GM20431 (cell line): ENCODE data around the gene SLC35F3.

Source experiments
- in situ Hi-C: fragments of 300-500 bp; cut with MseI, MboI; formaldehyde crosslinking; loops from one replicate; pipeline ENCODE4 v1.15.0; 2020; ENCODE audit warnings: low sequenced_read_pairs; ENCODE audit not compliant: unreplicated experiment

The SLC35F3 gene

GRCh38 chr1:234014208-234014607, 109.7 kb downstream of the SLC35F3 start:
- in situ Hi-C loops = no loop called here

- in situ Hi-C loops = no loop called here
These were observed 114.3 kb downstream of the SLC35F3 start for GRCh38 chr1:234018816-234019215.

- in situ Hi-C loops = no loop called here
These were observed 114.9 kb downstream of the SLC35F3 start for GRCh38 chr1:234019387-234019786.

- in situ Hi-C loops = no loop called here
These were observed 117.8 kb downstream of the SLC35F3 start for GRCh38 chr1:234022302-234022701.

DNA sequence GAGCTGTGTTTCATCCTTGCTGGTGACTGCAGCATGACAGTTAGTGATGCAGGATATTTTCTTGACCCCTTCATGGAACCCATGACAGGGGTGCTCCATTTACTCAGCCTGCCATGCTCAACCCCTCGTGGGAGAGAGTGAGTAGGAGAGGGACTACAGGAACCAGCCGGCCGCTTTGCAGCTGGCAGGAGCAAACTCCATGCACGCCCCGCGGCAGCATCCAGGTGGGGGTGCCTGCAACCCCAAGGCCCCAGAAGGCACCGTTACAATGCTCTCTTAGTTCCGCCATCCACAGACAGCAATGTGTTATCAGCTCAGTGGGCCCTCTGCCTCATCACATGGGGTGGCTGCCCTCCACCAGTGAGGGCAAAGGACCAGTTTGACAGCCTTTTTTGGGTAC, 135.1 kb downstream of the SLC35F3 start:
- in situ Hi-C loops = no loop called here

DNA sequence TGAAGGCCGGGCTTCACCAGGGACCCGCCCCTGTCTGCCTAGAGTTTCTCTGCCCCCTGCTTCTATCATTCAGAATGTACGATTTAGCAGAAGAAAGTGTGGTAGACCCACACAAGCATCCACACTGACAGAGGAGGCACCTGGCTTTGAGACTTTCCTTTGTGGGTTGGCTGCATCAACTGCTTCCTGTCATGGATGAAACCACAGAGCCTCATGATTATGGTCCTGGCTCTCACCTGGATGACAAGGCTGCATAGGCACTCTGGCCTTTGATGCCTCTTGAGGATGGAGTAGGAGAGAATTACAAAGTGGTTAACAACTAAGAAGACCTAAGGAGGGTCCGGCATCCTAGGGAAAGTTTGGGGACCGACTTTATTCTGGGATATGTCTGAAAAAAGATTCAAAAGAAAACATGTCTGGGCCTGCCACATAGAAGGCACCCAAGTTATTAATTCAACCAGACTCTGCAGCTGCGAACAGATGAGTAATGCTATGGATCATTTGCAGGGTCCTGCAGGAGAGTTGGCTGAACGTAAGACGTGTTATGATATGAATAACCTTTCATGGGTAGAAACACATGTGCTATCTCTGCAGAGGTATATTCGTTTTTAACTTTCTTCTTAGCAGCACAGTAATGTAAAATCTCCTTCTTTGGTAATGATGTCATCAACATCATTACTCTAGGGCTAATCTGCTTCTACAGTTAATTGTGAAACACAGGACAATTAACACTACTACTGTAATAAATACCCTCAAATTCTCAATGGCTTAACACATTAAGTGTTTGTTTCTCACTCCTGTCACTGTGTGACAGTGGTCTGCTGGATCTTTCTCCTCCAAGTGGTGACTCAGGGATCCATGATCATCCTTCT, 136.2 kb downstream of the SLC35F3 start:
- in situ Hi-C loops = no loop called here

DNA sequence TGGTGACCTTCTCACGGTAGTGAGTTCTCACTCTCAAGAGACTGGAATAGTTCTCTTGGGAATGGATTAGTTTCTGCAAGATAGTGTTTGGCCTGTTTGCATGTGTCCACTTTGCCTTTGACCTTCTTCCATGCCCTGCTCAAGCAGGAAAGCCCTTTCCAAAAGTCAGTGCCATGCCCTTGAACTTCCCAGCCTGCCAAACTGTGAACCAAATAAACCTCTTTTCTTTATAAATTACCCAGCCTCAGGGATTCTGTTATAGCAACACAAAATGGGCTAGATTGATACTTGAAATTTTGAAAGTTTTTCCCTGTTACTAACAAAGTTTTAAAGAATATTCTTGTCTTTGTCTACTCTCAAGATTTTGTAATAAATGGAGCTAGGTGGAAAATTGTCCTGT, 139.6 kb downstream of the SLC35F3 start:
- in situ Hi-C loops = no loop called here

- in situ Hi-C loops = no loop called here
These were observed 142.6 kb downstream of the SLC35F3 start for GRCh38 chr1:234047123-234047522.

- in situ Hi-C loops = loop anchor here (10.0 kb wide), 1 partner anchor 667 kb away; no protein-coding TSS in a partner anchor
These were observed 157.7 kb downstream of the SLC35F3 start for GRCh38 chr1:234062166-234062565.

- in situ Hi-C loops = loop anchor here (10.0 kb wide), 1 partner anchor 671 kb away; no protein-coding TSS in a partner anchor
These were observed 161.4 kb downstream of the SLC35F3 start for GRCh38 chr1:234065794-234066447.

DNA sequence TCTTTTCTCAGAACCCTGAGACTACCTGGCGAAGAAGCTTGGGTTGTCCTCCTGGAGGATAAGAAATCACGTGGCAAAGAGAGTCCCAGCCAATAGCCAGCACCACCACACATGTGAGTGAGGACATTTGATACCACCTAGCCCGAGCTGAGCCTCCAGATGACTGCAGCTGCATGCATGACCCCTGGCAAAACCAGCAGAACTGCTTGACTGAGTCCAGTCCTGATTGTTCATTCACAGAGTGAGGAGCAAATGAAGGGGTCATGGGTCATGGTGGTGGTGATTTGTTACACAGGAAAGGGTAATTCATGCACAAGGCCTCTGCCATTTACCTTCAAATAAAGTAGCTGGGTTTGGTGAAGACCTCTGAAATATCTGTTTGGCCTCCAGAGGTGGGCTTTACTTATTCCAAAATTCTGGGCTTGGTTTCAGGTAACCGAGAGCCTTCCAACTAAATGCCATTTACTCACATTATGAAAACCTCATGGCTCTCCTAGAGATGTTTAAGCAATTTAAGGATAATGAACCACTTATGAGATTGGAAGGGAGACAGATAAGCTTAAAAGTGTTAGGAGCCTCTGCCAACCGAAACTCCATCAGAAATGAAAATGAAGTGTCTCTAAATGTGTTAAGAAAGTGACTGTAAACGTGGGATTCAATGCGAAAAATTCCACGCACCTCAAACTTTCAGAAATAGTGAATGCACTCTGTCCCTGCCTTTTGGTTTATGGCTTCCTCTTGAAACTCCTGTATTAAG, 163.3 kb downstream of the SLC35F3 start:
- in situ Hi-C loops = loop anchor here (10.0 kb wide), 1 partner anchor 673 kb away; no protein-coding TSS in a partner anchor

- in situ Hi-C loops = loop anchor here (10.0 kb wide), 1 partner anchor 675 kb away; no protein-coding TSS in a partner anchor
These were observed 165.3 kb downstream of the SLC35F3 start for GRCh38 chr1:234069760-234070159.

- in situ Hi-C loops = no loop called here
These were observed 168.3 kb downstream of the SLC35F3 start for GRCh38 chr1:234072793-234073192.

- in situ Hi-C loops = no loop called here
These were observed 173.7 kb downstream of the SLC35F3 start for GRCh38 chr1:234078143-234078542.

GRCh38 chr1:234079896-234080295, 175.4 kb downstream of the SLC35F3 start:
- in situ Hi-C loops = no loop called here

DNA sequence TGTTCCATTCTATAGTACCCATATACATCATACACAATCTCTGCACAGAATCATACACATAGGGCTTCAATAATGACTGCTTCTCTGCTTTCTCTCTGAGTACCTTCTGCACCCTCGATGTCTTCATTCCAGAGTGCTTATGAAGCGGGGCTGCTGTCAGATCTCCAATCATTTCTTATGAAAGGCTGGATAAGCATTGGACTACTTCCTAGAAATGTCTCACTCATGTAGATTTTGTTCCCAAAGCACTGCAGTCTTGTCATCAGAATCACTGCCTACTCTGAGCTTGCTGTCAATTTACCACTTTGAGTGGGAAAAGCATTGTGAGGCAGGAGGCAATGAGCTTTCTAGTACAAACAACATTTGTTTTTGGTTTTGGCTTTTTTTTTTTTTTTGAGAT, 179.0 kb downstream of the SLC35F3 start:
- in situ Hi-C loops = no loop called here

DNA sequence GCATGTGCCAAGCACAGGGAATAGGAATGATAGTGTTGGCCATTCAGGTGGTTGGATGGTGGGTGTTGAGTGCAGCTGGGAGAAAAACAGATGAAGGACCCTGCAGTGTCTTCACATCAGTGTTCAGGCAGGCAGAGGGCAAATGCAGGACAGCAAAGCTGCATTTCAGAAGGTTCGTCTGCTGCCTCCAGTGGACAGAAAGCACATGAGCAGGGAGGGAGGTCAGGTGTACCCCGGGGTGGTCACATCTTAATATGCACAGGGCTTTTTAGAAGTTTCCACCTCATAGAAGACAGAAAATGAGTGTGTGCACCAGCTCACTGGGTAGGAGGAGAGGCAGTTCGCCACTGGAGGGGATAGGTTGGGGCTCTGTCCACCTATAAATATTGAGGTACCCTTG, 184.9 kb downstream of the SLC35F3 start:
- in situ Hi-C loops = no loop called here

- in situ Hi-C loops = no loop called here
These were observed 186.0 kb downstream of the SLC35F3 start for GRCh38 chr1:234090212-234091064.

GRCh38 chr1:234091065-234091401, 186.6 kb downstream of the SLC35F3 start:
- in situ Hi-C loops = no loop called here

- in situ Hi-C loops = no loop called here
These were observed 187.4 kb downstream of the SLC35F3 start for GRCh38 chr1:234091876-234092275.
